Breast epithelium (tissue), 3 donors: Measurements from ENCODE around the gene SPOP.

Source experiments
- CTCF ChIP-seq, 3 donors: fragments of 450-650 bp; IDR thresholded peaks; one replicate each; pipeline ENCODE4 v1.5.1; 2016 to 2017; ENCODE audit warnings: antibody characterized with exemption in 3 of 3, mild to moderate bottlenecking in 3 of 3, moderate library complexity in 3 of 3
- POLR2A ChIP-seq: fragments of 450-650 bp; IDR thresholded peaks from one replicate; pipeline ENCODE4 v1.6.1; 2016; ENCODE audit warnings: antibody characterized with exemption, mild to moderate bottlenecking, moderate library complexity
- POLR2AphosphoS5 ChIP-seq, 3 donors: sonication (generic); formaldehyde crosslinking; IDR thresholded peaks; one replicate each; pipeline ENCODE4 v1.6.1; 2017; ENCODE audit warnings: antibody characterized with exemption in 3 of 3

- TF ChIP-seq CTCF (IDR thresholded peaks at IDR 0.05), result no peak
- TF ChIP-seq POLR2AphosphoS5 (IDR thresholded peaks at IDR 0.05), result no peak
- no peak for TF ChIP-seq POLR2A
These were observed 92.4 kb downstream of the SPOP start for GRCh38 chr17:49585422-49586027.
